Natural killer cell (primary cell): Measurements from ENCODE around the gene RNASEH2C. TPM values are rescaled to one million over a fixed set of nuclear protein-coding genes. Genes with fewer than 3 reads are reported as not detected.
"Not testable (repeated sequence)": the region's sequence is repeated elsewhere in the genome, so short reads cannot be mapped to it uniquely, and the experiment has no call there.

Experiments
- ATAC-seq, 3 donors: fragments of 150-1000 bp in 2 of 3; fragments of 200-7000 bp in 1 of 3; cut with Tn5 transposase; 1 replicate in 1 of 3; 2 replicates in 2 of 3; pipeline ENCODE4 v1.10.0; 2021; ENCODE audit warnings: mild to moderate bottlenecking in 2 of 3, moderate library complexity in 2 of 3
- DNase-seq, 2 donors: peaks; one replicate each; pipeline versions ENCODE4 v3.0.0 to v3.0.0-alpha.2; 2013 to 2021; ENCODE audit warnings: mixed read lengths in 1 of 2
- H3K27ac ChIP-seq: one replicate; pipeline ENCODE4 v1.5.1; 2013; ENCODE audit warnings: mild to moderate bottlenecking, low read length
- H3K27me3 ChIP-seq: one replicate; pipeline ENCODE4 v1.6.1; 2013; ENCODE audit warnings: low read length; ENCODE audit not compliant: control insufficient read depth, insufficient read depth
- H3K36me3 ChIP-seq: one replicate; pipeline ENCODE4 v1.6.1; 2013; ENCODE audit warnings: low read length; ENCODE audit not compliant: control insufficient read depth, insufficient read depth
- H3K4me1 ChIP-seq: one replicate; pipeline ENCODE4 v1.6.1; 2013; ENCODE audit warnings: low read length; ENCODE audit not compliant: control insufficient read depth, insufficient read depth
- H3K4me3 ChIP-seq: one replicate; pipeline ENCODE4 v1.5.1; 2013; ENCODE audit warnings: low read length
- H3K9me3 ChIP-seq: one replicate; pipeline ENCODE4 v1.6.1; 2013; ENCODE audit warnings: low read length; ENCODE audit not compliant: control insufficient read depth, insufficient read depth
- H3K27ac Mint-ChIP-seq, 2 donors: one replicate each; pipeline ENCODE4 v1.8.0; 2022; ENCODE audit warnings: mild to moderate bottlenecking in 2 of 2, mixed read lengths in 2 of 2, moderate library complexity in 1 of 2
- H3K27me3 Mint-ChIP-seq, 2 donors: one replicate each; pipeline ENCODE4 v1.8.0; 2022; ENCODE audit warnings: low read depth in 2 of 2, mixed read lengths in 2 of 2
- H3K36me3 Mint-ChIP-seq: one replicate; pipeline ENCODE4 v1.8.0; 2022; ENCODE audit warnings: mixed read lengths
- H3K4me1 Mint-ChIP-seq, 2 donors: one replicate each; pipeline ENCODE4 v1.8.0; 2022; ENCODE audit warnings: mixed read lengths in 2 of 2
- H3K4me3 Mint-ChIP-seq: one replicate; pipeline ENCODE4 v1.8.0; 2022; ENCODE audit warnings: mild to moderate bottlenecking, moderate library complexity, mixed read lengths
- H3K9me3 Mint-ChIP-seq, 2 donors: one replicate each; pipeline ENCODE4 v1.8.0; 2022; ENCODE audit warnings: mixed read lengths in 2 of 2
- CTCF ChIP-seq: fragments of 200-600 bp; IDR thresholded peaks from one replicate; pipeline ENCODE4 v1.8.0; 2022; ENCODE audit warnings: antibody characterized with exemption
- WGBS: methylation state at CpG from one replicate; pipeline ENCODE4 v1.1.7; 2013; ENCODE audit warnings: missing lambda C conversion rate; ENCODE audit not compliant: insufficient coverage; 5-methylcytosine and 5-hydroxymethylcytosine counted together
- intact Hi-C: fragments of 100-400 bp; cut with micrococcal nuclease; formaldehyde crosslinking; loops from one replicate; pipeline ENCODE4 v1.14.2; 2022
- total RNA-seq, 4 donors: library from RNA; stranded (reverse); fragments of 120-200 nt in 1 of 4; gene quantifications; one replicate each; pipeline versions ENCODE4 v1.2.3 to v1.2.4, GENCODE V29; 2013 to 2022

The RNASEH2C gene
- total RNA-seq, 3 donors from 2014 or later (not counting 1 experiment from before 2014, with no cell fraction given): 34.6 to 45.6 (median 38.5) TPM

- no peaks in the 10 kb centered on the region for H3K4me1 ChIP-seq
- no peaks in the 10 kb centered on the region for H3K9me3 Mint-ChIP-seq
- H3K27ac Mint-ChIP-seq: no peak overlapping the region
- WGBS: no CpG with 5 or more reads among the region's 2 CpGs
- no peak overlapping the region for H3K4me3 ChIP-seq
- no peaks in the 10 kb centered on the region for H3K36me3 ChIP-seq
- intact Hi-C loops: no loop called here
- no peaks in the 10 kb centered on the region for H3K4me1 Mint-ChIP-seq
- H3K27me3 ChIP-seq: peaks cover 3% of the 10 kb centered on the region
- ATAC-seq (no peak), DNase-seq (no peak)
- H3K27ac ChIP-seq: no peak overlapping the region
- TF ChIP-seq CTCF: no peak
- no peaks in the 10 kb centered on the region for H3K36me3 Mint-ChIP-seq
- H3K27me3 Mint-ChIP-seq: peaks cover 9 to 22% of the 10 kb centered on the region in 2 donors
- H3K4me3 Mint-ChIP-seq: no peak overlapping the region
- H3K9me3 ChIP-seq: no peaks in the 10 kb centered on the region
Measured at GRCh38 chr11:65739022-65739421, 18.4 kb upstream of the RNASEH2C start.

DNA sequence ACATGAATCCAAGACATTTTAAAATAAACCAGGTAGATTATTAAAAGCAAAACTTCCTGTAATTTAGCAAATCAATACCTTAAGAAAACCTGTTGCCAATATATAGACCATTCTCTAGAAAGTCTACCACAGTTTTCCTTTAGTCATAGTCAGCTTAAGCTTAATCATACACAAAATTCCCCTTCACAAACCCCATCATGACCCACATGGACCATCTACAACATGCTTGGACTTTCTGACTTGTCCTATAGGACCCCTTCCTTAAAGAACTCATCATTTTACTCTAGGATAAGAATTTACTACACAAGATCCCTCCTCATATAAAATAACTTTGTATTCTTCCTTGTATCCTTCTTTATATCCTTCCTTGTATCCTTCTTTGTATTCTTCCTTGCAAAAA is 16.2 kb upstream of the RNASEH2C start:
- no peaks in the 10 kb centered on the region for H3K36me3 ChIP-seq
- H3K4me3 ChIP-seq: no peak overlapping the region
- no peaks in the 10 kb centered on the region for H3K36me3 Mint-ChIP-seq
- no peak for ATAC-seq
- H3K27me3 Mint-ChIP-seq: peaks cover 11 to 36% of the 10 kb centered on the region in 2 donors
- no peak overlapping the region for H3K27ac Mint-ChIP-seq
- H3K9me3 ChIP-seq: no peaks in the 10 kb centered on the region
- H3K4me1 ChIP-seq: no peaks in the 10 kb centered on the region
- H3K9me3 Mint-ChIP-seq: no peaks in the 10 kb centered on the region
- peaks cover 5% of the 10 kb centered on the region for H3K27me3 ChIP-seq
- intact Hi-C loops: no loop called here
- no peak for DNase-seq
- no peaks in the 10 kb centered on the region for H3K4me1 Mint-ChIP-seq
- no peak overlapping the region for H3K27ac ChIP-seq
- H3K4me3 Mint-ChIP-seq: no peak overlapping the region
- TF ChIP-seq CTCF: no peak

DNA sequence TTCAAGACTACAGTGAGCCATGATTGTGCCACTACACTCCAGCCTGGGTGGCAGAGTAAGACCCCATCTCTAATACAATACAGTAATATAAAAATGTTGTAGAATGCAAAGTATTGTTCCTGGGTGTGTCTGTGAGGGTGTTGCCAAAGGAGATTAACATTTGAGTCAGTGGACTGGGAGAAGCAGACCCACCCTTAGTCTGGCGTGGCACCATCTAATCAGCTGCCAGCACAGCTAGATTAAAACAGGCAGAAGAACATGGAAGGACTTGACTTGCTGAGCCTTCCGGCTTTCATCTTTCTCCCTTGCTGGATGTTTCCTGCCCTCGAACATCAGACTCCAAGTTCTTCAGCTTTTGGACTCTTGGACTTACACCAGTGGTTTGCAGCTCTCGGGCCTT is 14.5 kb upstream of the RNASEH2C start:
- H3K4me1 ChIP-seq, H3K27ac ChIP-seq, H3K4me3 ChIP-seq, H3K4me1 Mint-ChIP-seq, H3K9me3 Mint-ChIP-seq, H3K36me3 ChIP-seq, H3K27ac Mint-ChIP-seq, DNase-seq, intact Hi-C loops, ATAC-seq, H3K27me3 ChIP-seq, H3K9me3 ChIP-seq, H3K4me3 Mint-ChIP-seq, H3K36me3 Mint-ChIP-seq: not testable (repeated sequence)
- peaks cover 7 to 39% of the 10 kb centered on the region in 2 donors for H3K27me3 Mint-ChIP-seq
- WGBS: 85% methylated on average over 4 of the region's 4 CpGs

DNA sequence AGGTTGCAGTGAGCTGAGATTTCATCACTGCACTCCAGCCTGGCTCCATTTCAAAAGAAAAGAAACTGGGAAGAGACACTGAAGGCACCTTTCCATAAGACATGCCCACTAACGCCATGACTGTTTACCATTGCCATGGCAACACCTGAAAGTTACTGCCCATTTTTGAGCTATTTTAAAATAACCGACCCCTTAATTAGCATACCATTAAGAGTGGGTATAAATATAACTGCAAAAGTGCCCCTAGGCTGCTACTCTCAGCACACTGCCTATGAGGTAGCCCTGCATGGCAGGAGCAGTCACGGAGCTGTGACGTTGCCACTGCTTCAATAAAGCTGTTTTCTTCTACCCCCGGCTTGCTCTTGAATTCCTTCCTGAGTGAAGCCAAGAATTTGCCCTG is 9.9 kb upstream of the RNASEH2C start:
- H3K4me3 ChIP-seq: no peak overlapping the region
- TF ChIP-seq CTCF: no peak
- peaks cover 2% of the 10 kb centered on the region for H3K27me3 ChIP-seq
- DNase-seq (no peak), ATAC-seq (no peak)
- no peaks in the 10 kb centered on the region for H3K36me3 ChIP-seq
- H3K36me3 Mint-ChIP-seq: no peaks in the 10 kb centered on the region
- no peak overlapping the region for H3K27ac ChIP-seq
- H3K27me3 Mint-ChIP-seq: peaks cover 8 to 17% of the 10 kb centered on the region in 2 donors
- H3K9me3 Mint-ChIP-seq: no peaks in the 10 kb centered on the region
- H3K9me3 ChIP-seq: no peaks in the 10 kb centered on the region
- H3K27ac Mint-ChIP-seq: no peak overlapping the region
- no peaks in the 10 kb centered on the region for H3K4me1 ChIP-seq
- no peaks in the 10 kb centered on the region for H3K4me1 Mint-ChIP-seq
- intact Hi-C loops: no loop called here
- WGBS: 81% methylated on average over 4 of the region's 5 CpGs
- H3K4me3 Mint-ChIP-seq: no peak overlapping the region
